Stimulated activated naive CD8-positive, alpha-beta T cell treated with anti-CD3 and anti-CD28 coated beads, Interleukin-15, Interleukin-2, amounts not matched to agents 100 ng/mL and 50 ng/mL, for 24 hours (primary cell): ENCODE measurements around the gene MAGT1.
"Not testable (repeated sequence)": the region's sequence is repeated elsewhere in the genome, so short reads cannot be mapped to it uniquely, and the experiment has no call there.

Experiments
- H3K27ac Mint-ChIP-seq: one replicate; pipeline ENCODE4 v1.8.0; 2021; ENCODE audit warnings: mild to moderate bottlenecking, mixed read lengths
- H3K27me3 Mint-ChIP-seq: one replicate; pipeline ENCODE4 v1.8.0; 2021; ENCODE audit warnings: mixed read lengths
- H3K36me3 Mint-ChIP-seq: one replicate; pipeline ENCODE4 v1.8.0; 2021; ENCODE audit warnings: low read depth, mixed read lengths
- H3K4me1 Mint-ChIP-seq: one replicate; pipeline ENCODE4 v1.8.0; 2021; ENCODE audit warnings: low read depth, mixed read lengths
- H3K4me3 Mint-ChIP-seq: one replicate; pipeline ENCODE4 v1.8.0; 2021; ENCODE audit warnings: mild to moderate bottlenecking, mixed read lengths
- H3K9me3 Mint-ChIP-seq: one replicate; pipeline ENCODE4 v1.8.0; 2021; ENCODE audit warnings: mixed read lengths

MAGT1 gene

GRCh38 chrX:77901506-77901905, 6.3 kb upstream of the MAGT1 start:
- H3K9me3 Mint-ChIP-seq, result no peaks in the 10 kb centered on the region
- no peaks in the 10 kb centered on the region for H3K27me3 Mint-ChIP-seq
- H3K27ac Mint-ChIP-seq, result peak overlapping the region; percentile 40
- peaks cover 35% of the 10 kb centered on the region for H3K36me3 Mint-ChIP-seq
- H3K4me3 Mint-ChIP-seq, result peak overlapping the region; percentile 95
- peaks cover 23% of the 10 kb centered on the region for H3K4me1 Mint-ChIP-seq

- Mint-ChIP-seq H3K36me3 (peaks cover 35% of the 10 kb centered on the region), H3K27me3 (no peaks in the 10 kb centered on the region), H3K9me3 (no peaks in the 10 kb centered on the region), H3K4me1 (peaks cover 23% of the 10 kb centered on the region), H3K4me3 (peak overlapping the region; percentile 95), H3K27ac (peak overlapping the region; percentile 93)
Measured at GRCh38 chrX:77900688-77901087, 5.5 kb upstream of the MAGT1 start.

DNA sequence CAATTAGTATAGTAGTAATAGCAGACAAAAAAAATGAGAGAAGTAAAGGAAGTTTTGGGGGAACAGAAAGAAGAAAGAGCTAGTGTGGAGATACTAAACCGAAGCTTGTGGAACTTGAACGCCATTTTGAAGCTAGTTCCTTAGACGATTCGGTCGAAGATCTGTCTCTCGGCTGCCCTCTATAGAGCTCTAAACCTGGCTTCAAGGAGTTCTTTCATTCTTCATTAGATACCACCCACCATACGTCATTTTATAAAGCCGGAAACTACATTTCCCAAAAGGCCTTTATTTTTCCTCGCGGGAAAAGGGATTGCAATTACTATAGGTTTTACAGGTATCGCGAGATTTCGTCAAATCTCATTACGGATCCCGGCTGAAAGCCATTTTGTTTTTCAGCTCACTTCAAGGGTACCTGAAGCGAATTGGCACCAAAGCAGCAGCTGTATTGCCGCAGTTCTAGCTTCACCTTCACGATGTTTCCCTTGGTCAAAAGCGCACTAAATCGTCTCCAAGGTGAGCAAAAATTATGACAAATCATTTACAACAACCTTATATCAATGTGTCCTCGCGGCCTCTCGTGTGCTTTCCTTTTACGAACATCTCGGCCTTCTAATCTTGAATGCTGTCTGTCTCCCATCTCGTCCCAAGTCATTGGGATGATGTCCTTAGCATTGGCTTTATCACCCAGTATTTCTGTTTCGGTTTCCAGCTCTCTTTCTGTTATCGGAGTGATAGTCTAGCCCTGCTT, 4.0 kb upstream of the MAGT1 start, which contains the start of gene COX7B:
Gene COX7B (plus strand): TSS at position 388 of the 748 bp plus-strand sequence. CDS start 86 bp downstream, at position 474.
- H3K36me3 Mint-ChIP-seq, result peaks cover 31% of the 10 kb centered on the region

DNA sequence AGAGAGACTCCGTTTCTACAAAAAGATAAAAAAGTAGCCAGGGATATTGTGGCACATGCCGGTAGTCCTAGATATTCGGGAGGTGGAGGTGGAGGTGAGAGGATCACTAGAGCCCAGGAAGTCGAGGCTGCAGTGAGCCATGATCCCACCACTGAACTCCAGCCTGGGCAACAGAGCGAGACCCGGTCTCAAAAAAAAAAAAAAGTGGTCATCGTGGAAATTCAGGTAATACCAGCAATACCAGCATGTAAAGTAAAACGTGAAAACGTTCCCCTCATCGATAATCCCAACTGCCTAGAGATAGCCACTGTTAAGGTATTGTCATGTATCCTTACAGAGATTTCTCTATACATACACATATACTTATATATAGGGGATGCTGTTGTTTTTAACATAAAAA, 1.5 kb downstream of the MAGT1 start:
- H3K36me3 Mint-ChIP-seq, result peaks cover 15% of the 10 kb centered on the region
- no peaks in the 10 kb centered on the region for H3K9me3 Mint-ChIP-seq
- no peaks in the 10 kb centered on the region for H3K27me3 Mint-ChIP-seq
- H3K4me3 Mint-ChIP-seq, result peak overlapping the region; percentile 91
- H3K4me1 Mint-ChIP-seq, result peaks cover 34% of the 10 kb centered on the region
- no peak overlapping the region for H3K27ac Mint-ChIP-seq

More for the DNA sequence above, 4.0 kb upstream of the MAGT1 start, which contains the start of gene COX7B:
- Mint-ChIP-seq H3K27ac (peak within 1 kb of the TSS; percentile 93), H3K9me3 (no peaks in the 10 kb centered on the region), H3K4me1 (peaks cover 23% of the 10 kb centered on the region), H3K27me3 (no peaks in the 10 kb centered on the region), H3K4me3 (peak within 1 kb of the TSS; percentile 95)

DNA sequence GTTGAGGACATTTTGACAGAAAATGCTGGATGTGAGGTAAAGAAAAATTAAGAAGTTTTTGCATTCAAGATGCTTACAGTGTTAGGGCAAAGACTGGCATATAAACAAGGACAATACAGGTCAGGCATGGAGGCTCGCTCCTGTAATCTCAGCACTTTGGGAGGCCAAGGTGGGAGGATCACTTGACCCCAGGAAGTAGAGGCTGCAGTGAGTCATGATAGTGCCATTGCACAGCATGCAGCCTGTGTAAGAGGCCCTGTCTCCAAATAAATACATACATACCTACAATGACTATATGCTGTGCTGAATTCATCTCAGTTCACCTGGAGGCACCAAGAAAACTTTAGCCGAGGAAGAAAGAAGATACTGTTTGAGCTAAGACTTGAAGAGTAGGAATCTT, 2.3 kb downstream of the MAGT1 start:
- Mint-ChIP-seq H3K27ac (peak overlapping the region; percentile 18), H3K9me3 (no peaks in the 10 kb centered on the region), H3K27me3 (no peaks in the 10 kb centered on the region), H3K36me3 (peaks cover 15% of the 10 kb centered on the region), H3K4me1 (peaks cover 34% of the 10 kb centered on the region), H3K4me3 (peak overlapping the region; percentile 91)

DNA sequence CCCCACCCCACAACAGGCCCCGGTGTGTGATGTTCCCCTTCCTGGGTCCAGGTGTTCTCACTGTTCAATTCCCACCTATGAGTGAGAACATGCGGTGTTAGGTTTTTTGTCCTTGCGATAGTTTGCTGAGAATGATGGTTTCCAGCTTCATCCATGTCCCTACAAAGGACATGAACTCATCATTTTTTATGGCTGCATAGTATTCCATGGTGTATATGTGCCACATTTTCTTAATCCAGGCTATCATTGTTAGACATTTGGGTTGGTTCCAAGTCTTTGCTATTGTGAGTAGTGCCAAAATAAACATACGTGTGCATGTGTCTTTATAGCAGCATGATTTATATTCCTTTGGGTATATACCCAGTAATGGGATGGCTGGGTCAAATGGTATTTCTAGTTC, 13.8 kb downstream of the MAGT1 start:
- not testable (repeated sequence) for H3K9me3 Mint-ChIP-seq, H3K4me3 Mint-ChIP-seq, H3K27me3 Mint-ChIP-seq, H3K27ac Mint-ChIP-seq, H3K4me1 Mint-ChIP-seq, H3K36me3 Mint-ChIP-seq

DNA sequence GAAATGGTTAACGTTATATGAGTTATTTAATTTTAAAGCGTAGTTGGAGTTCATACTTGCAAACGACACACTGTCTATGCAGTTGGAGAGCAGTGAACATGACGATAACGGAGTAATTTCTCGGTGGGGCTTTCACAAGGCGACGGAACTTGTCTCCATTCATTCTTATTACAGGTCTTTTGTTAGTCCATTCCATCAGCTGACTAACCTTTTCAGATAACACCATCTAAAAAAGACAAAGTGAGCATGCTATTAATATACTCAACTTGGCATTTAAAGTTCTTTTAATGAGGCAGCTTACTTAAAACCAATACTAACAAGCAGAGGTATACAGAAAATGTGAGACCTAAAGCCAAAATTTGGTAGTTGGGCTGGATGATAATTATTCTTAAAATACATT, 19.9 kb downstream of the MAGT1 start:
- H3K4me1 Mint-ChIP-seq, result no peaks in the 10 kb centered on the region
- H3K36me3 Mint-ChIP-seq, result peaks cover 21% of the 10 kb centered on the region
- H3K27me3 Mint-ChIP-seq, result no peaks in the 10 kb centered on the region
- no peak overlapping the region for H3K4me3 Mint-ChIP-seq
- H3K27ac Mint-ChIP-seq, result no peak overlapping the region
- no peaks in the 10 kb centered on the region for H3K9me3 Mint-ChIP-seq

DNA sequence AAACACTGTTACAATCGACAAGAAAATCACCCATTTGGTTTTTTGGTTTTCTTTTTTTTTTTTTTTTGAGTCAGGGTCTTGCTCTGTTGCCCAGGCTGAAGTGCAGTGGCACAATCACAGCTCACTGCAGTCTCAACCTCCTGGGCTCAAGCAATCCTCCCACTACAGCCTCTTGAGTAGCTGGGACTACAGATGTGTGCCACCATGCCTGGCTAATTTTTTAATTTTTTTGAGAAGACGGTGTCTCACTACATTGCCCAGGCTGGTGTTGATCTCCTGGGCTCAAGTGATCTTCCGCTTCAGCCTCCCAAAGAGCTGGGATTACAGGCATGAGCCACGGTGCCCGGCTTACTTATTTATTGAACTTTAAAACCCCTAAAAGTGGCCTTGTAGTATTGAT, 63.7 kb downstream of the MAGT1 start:
- H3K4me3 Mint-ChIP-seq, H3K27ac Mint-ChIP-seq, H3K4me1 Mint-ChIP-seq, H3K27me3 Mint-ChIP-seq, H3K9me3 Mint-ChIP-seq: not testable (repeated sequence)
- H3K36me3 Mint-ChIP-seq, result peaks cover 23% of the 10 kb centered on the region

- H3K9me3 Mint-ChIP-seq, H3K4me1 Mint-ChIP-seq, H3K27ac Mint-ChIP-seq, H3K27me3 Mint-ChIP-seq, H3K4me3 Mint-ChIP-seq: not testable (repeated sequence)
- peaks cover 29% of the 10 kb centered on the region for H3K36me3 Mint-ChIP-seq
Measured at GRCh38 chrX:77821989-77822388, 73.2 kb downstream of the MAGT1 start.

DNA sequence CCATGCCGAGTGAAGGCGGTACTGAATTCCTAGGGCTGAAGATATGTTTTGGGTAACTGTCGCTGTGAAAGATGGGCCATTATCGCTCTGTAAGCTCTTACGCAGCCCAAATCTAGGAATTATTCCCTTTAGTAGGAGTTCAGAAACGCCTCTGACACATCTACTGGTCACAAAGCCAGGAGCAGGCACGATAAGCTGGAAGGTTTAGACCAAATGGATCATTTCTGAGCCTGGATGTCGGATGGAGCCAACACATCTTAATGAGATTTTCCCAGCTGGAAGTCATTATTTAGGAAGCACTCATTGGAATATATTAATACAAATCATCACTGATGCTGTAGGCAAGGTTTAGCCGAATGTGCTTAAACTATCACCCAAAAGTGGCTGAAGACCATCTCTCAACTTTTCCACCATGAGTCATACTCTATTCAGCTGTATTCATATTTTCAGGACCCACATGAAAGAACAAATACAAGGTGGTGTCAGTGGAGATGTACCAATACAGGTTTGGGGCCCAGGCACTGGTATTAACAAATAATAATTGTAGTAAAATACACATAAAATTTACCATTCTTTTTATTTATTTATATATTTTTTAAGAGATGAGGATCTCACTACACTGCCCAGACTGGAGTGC, 75.0 kb downstream of the MAGT1 start:
- no peak overlapping the region for H3K4me3 Mint-ChIP-seq
- no peak overlapping the region for H3K27ac Mint-ChIP-seq
- H3K36me3 Mint-ChIP-seq, result peaks cover 12% of the 10 kb centered on the region
- H3K27me3 Mint-ChIP-seq, result no peaks in the 10 kb centered on the region
- peaks cover 5% of the 10 kb centered on the region for H3K9me3 Mint-ChIP-seq
- peaks cover 8% of the 10 kb centered on the region for H3K4me1 Mint-ChIP-seq

GRCh38 chrX:77814210-77814609, 81.0 kb downstream of the MAGT1 start:
- peaks cover 5% of the 10 kb centered on the region for H3K9me3 Mint-ChIP-seq

GRCh38 chrX:77802201-77802600, 93.0 kb downstream of the MAGT1 start:
- H3K27ac Mint-ChIP-seq, result no peak overlapping the region
- H3K4me1 Mint-ChIP-seq, result no peaks in the 10 kb centered on the region
- no peaks in the 10 kb centered on the region for H3K9me3 Mint-ChIP-seq
- no peaks in the 10 kb centered on the region for H3K36me3 Mint-ChIP-seq
- no peaks in the 10 kb centered on the region for H3K27me3 Mint-ChIP-seq
- no peak overlapping the region for H3K4me3 Mint-ChIP-seq

More at GRCh38 chrX:77814210-77814609, 81.0 kb downstream of the MAGT1 start:
- H3K36me3 Mint-ChIP-seq, result no peaks in the 10 kb centered on the region
- H3K4me1 Mint-ChIP-seq, result peaks cover 4% of the 10 kb centered on the region
- no peak overlapping the region for H3K27ac Mint-ChIP-seq
- no peaks in the 10 kb centered on the region for H3K27me3 Mint-ChIP-seq
- H3K4me3 Mint-ChIP-seq, result no peak overlapping the region

DNA sequence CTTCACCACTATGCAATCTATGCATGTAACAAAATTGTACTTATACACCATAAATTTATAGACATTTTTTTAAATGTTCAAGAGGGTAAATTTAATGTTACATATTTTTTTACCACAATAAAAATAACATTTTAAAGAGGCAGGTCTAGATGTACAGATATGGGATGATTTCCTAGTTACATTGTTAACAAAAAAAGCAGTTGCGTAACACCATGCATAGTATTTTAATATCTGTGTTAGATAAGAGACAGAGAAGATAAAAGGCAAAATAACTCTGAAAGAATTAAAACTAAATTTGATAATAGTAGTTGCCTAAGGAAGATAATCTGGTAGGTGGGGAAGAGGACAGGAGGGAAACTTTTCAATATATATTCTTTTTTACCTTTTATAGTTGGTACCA, 100.1 kb downstream of the MAGT1 start:
- no peak overlapping the region for H3K27ac Mint-ChIP-seq
- H3K4me3 Mint-ChIP-seq, result no peak overlapping the region
- no peaks in the 10 kb centered on the region for H3K36me3 Mint-ChIP-seq
- H3K4me1 Mint-ChIP-seq, result no peaks in the 10 kb centered on the region
- no peaks in the 10 kb centered on the region for H3K9me3 Mint-ChIP-seq
- H3K27me3 Mint-ChIP-seq, result no peaks in the 10 kb centered on the region

GRCh38 chrX:77793946-77794345, 101.3 kb downstream of the MAGT1 start:
- Mint-ChIP-seq H3K9me3 (no peaks in the 10 kb centered on the region), H3K27me3 (no peaks in the 10 kb centered on the region), H3K27ac (no peak overlapping the region), H3K4me3 (no peak overlapping the region), H3K36me3 (no peaks in the 10 kb centered on the region), H3K4me1 (no peaks in the 10 kb centered on the region)

DNA sequence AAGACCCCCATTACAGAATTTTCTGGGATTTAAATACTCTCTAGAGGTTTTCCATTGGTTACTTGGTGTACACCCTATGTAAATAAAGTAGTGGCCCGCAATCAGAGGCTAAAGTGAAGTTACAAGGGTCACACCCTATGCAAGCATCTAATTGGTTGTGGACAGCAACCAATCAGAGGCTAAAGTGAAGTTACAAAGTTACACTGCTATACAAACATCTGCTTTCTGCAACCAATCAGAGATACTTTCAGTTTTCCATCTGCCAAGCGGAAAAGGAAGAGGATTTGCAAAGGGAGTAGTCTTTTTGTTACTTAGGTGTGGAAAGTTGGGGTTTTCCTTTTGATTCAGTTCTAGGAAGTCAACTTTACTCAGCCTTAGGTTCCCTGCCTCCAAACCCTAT, 107.2 kb downstream of the MAGT1 start:
- Mint-ChIP-seq H3K4me1 (peaks cover 30% of the 10 kb centered on the region), H3K4me3 (peak overlapping the region; percentile 85), H3K27ac (peak overlapping the region; percentile 81), H3K36me3 (no peaks in the 10 kb centered on the region), H3K27me3 (no peaks in the 10 kb centered on the region), H3K9me3 (no peaks in the 10 kb centered on the region)

GRCh38 chrX:77786365-77786680, 108.9 kb downstream of the MAGT1 start:
- Mint-ChIP-seq H3K4me3 (peak overlapping the region; percentile 98), H3K9me3 (no peaks in the 10 kb centered on the region), H3K36me3 (no peaks in the 10 kb centered on the region), H3K27me3 (no peaks in the 10 kb centered on the region), H3K27ac (peak overlapping the region; percentile 99), H3K4me1 (peaks cover 37% of the 10 kb centered on the region)
